Neuronal stem cell (in vitro differentiated cells): ENCODE data around the gene NPTXR.

Source experiments
- DNase-seq: peaks from one replicate; pipeline ENCODE4 v3.0.0-alpha.2; 2013; ENCODE audit warnings: low spot score
- H2AFZ ChIP-seq: one replicate; pipeline ENCODE4 v1.6.1; 2013; ENCODE audit warnings: mild to moderate bottlenecking, low read length, inconsistent platforms
- H2AK5ac ChIP-seq: 2 replicates; pipeline ENCODE4 v1.6.1; 2013; ENCODE audit warnings: low read depth, mild to moderate bottlenecking, inconsistent platforms, low read length, moderate library complexity, mixed read lengths
- H2BK120ac ChIP-seq: 2 replicates; pipeline ENCODE4 v1.6.1; 2013; ENCODE audit warnings: low read depth, mild to moderate bottlenecking, inconsistent platforms, low read length, moderate library complexity, mixed read lengths
- H2BK12ac ChIP-seq: one replicate; pipeline ENCODE4 v1.6.1; 2013; ENCODE audit warnings: low read length, inconsistent platforms
- H2BK15ac ChIP-seq: 2 replicates; pipeline ENCODE4 v1.6.1; 2013; ENCODE audit warnings: mild to moderate bottlenecking, low read length, inconsistent platforms, mixed read lengths
- H2BK5ac ChIP-seq: one replicate; pipeline ENCODE4 v1.6.1; 2013; ENCODE audit warnings: inconsistent platforms, mild to moderate bottlenecking, low read length, moderate library complexity
- H3K14ac ChIP-seq: one replicate; pipeline ENCODE4 v1.6.1; 2013; ENCODE audit warnings: low read length, inconsistent platforms
- H3K18ac ChIP-seq: 2 replicates; pipeline ENCODE4 v1.6.1; 2013; ENCODE audit warnings: low read length, inconsistent platforms
- H3K23ac ChIP-seq: 2 replicates; pipeline ENCODE4 v1.6.1; 2013; ENCODE audit warnings: low read depth, mild to moderate bottlenecking, mixed read lengths, low read length, inconsistent platforms; ENCODE audit not compliant: poor library complexity
- H3K27ac ChIP-seq: replicated peaks from 3 replicates; pipeline ENCODE4 v1.5.1; 2013; ENCODE audit warnings: low read length, inconsistent platforms
- H3K27me3 ChIP-seq, 3 experiments: 2 replicates each; pipeline ENCODE4 v1.6.1; 2013; ENCODE audit warnings: low read length in 3 of 3, mild to moderate bottlenecking in 2 of 3, inconsistent platforms in 1 of 3, low read depth in 1 of 3, mixed read lengths in 1 of 3, moderate library complexity in 1 of 3; ENCODE audit not compliant: control insufficient read depth in 3 of 3, insufficient read depth in 3 of 3
- H3K36me3 ChIP-seq, 2 donors: replicated peaks in 1 of 2; 2 replicates each; pipeline ENCODE4 v1.6.1; 2013; ENCODE audit warnings: low read length in 2 of 2; ENCODE audit not compliant: control insufficient read depth in 2 of 2, insufficient read depth in 2 of 2
- H3K4ac ChIP-seq: 2 replicates; pipeline ENCODE4 v1.6.1; 2013; ENCODE audit warnings: inconsistent platforms, mild to moderate bottlenecking, low read length, moderate library complexity
- H3K4me1 ChIP-seq, 2 donors: 1 replicate in 1 of 2; 2 replicates in 1 of 2; pipeline ENCODE4 v1.6.1; 2013; ENCODE audit warnings: low read length in 2 of 2, low read depth in 1 of 2; ENCODE audit not compliant: control insufficient read depth in 2 of 2, insufficient read depth in 1 of 2
- H3K4me2 ChIP-seq: one replicate; pipeline ENCODE4 v1.6.1; 2013; ENCODE audit warnings: mild to moderate bottlenecking, low read length, inconsistent platforms; ENCODE audit not compliant: insufficient read depth, poor library complexity, severe bottlenecking
- H3K4me3 ChIP-seq, 2 donors: 2 replicates each; pipeline ENCODE4 v1.5.1; 2013; ENCODE audit warnings: low read length in 2 of 2, mild to moderate bottlenecking in 2 of 2, inconsistent platforms in 1 of 2, moderate library complexity in 1 of 2
- H3K79me1 ChIP-seq: one replicate; pipeline ENCODE4 v1.6.1; 2013; ENCODE audit warnings: low read depth, mild to moderate bottlenecking, inconsistent platforms, low read length, moderate library complexity
- H3K9ac ChIP-seq: one replicate; pipeline ENCODE4 v1.6.1; 2013; ENCODE audit warnings: mild to moderate bottlenecking, low read depth, low read length, inconsistent platforms; ENCODE audit not compliant: poor library complexity
- H3K9me3 ChIP-seq, 2 donors: replicated peaks in 1 of 2; 2 replicates each; pipeline versions ENCODE3 to v1.6.1; 2013; ENCODE audit warnings: low read length in 2 of 2, mild to moderate bottlenecking in 2 of 2, inconsistent platforms in 1 of 2, low read depth in 1 of 2, mixed read lengths in 1 of 2, moderate library complexity in 1 of 2; ENCODE audit not compliant: control insufficient read depth in 2 of 2, insufficient read depth in 1 of 2
- H4K8ac ChIP-seq: one replicate; pipeline ENCODE4 v1.6.1; 2013; ENCODE audit warnings: low read depth, mild to moderate bottlenecking, inconsistent platforms, low read length, moderate library complexity
- H4K91ac ChIP-seq: one replicate; pipeline ENCODE4 v1.6.1; 2013; ENCODE audit warnings: low read length, low read depth, mild to moderate bottlenecking, inconsistent platforms; ENCODE audit not compliant: poor library complexity
- WGBS, 2 donors: extraction: QIAGEN DNeasy Blood & Tissue Kit; methylation state at CpG; one replicate each; pipeline ENCODE4 v1.1.7; 2013; ENCODE audit warnings: missing lambda C conversion rate in 2 of 2, mixed read lengths in 1 of 2; ENCODE audit not compliant: insufficient read length in 2 of 2, insufficient replicate concordance in 1 of 2; ENCODE audit errors: extremely low coverage in 2 of 2; 5-methylcytosine and 5-hydroxymethylcytosine counted together

NPTXR gene

DNA sequence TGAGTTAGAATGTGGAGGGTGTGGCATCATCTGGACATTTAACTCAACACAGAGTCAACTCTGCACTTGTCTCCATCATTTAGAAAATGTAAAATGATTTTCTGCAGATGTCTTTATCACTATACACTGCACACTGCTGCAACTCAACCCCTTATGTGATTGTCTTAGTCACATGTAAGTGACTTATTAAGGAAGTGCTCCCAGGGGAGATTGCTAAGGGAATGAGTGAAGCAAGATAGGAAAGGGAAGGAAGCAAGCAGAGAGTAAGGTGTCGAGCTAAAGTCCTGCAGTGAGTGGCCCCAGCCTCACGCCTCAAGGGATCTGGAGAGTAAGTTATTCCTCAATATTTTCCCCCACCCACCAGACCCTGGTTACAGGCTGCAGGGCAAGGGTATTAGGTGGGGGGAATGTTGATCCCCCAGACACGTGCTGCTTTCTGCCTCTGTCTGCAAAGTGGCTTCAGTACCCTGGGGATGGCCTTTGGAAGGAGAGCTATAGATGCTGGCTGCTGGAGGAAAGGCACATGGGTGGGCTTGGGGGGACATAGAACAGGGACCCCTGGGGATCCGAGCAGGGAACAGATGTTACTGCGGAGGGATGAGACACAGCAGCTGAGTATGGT lies 35.4 kb upstream of the NPTXR start:
- Histone ChIP-seq H2AFZ (no peak overlapping the region), H3K4ac (no peak overlapping the region), H3K23ac (no peak overlapping the region), H3K14ac (no peak overlapping the region), H3K18ac (no peak overlapping the region), H3K9me3 (no peaks in the 10 kb centered on the region), H3K4me1 (peaks cover 0 to 3% of the 10 kb centered on the region in 2 donors), H2BK120ac (no peak overlapping the region), H2BK15ac (no peak overlapping the region), H3K4me3 (no peak overlapping the region), H4K8ac (no peak overlapping the region), H3K36me3 (no peaks in the 10 kb centered on the region), H3K27me3 (peaks cover 0 to 45% (median 0%) of the 10 kb centered on the region in 3 experiments), H2BK12ac (no peak overlapping the region), H2BK5ac (no peak overlapping the region), H3K9ac (no peak overlapping the region), H3K4me2 (no peak overlapping the region), H3K27ac (no peak overlapping the region), H3K79me1 (no peaks in the 10 kb centered on the region), H4K91ac (no peak overlapping the region), H2AK5ac (no peak overlapping the region)
- no peak for DNase-seq
- no CpG with 5 or more reads among the region's 5 CpGs for WGBS, 2 donors

DNA sequence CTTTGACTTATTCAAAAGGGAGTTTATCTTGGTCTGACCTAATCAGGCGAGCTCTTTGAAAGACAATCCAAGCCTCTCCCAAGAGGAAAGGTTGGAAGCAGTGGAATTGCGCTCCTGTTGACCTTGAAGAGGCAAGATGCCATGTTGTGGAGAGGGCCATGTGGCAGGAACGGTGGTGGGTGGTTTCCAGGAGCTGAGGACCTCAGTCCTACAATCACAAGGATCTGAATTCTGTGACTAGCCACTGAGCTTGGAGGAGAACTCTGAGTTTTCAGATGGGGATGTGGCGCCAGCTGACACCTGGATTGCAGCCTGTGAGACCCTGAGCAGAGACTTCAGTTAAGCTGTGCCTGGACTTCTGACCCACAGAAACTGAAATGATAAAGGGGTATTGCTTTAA lies 34.2 kb upstream of the NPTXR start:
- WGBS, 2 donors: no CpG with 5 or more reads among the region's 4 CpGs
- H3K4me1 ChIP-seq: peaks cover 3 to 5% of the 10 kb centered on the region in 2 donors
- H3K36me3 ChIP-seq: no peaks in the 10 kb centered on the region
- no peak for DNase-seq
- H3K18ac ChIP-seq: no peak overlapping the region
- H3K9ac ChIP-seq: peak overlapping the region; percentile 5
- H2AFZ ChIP-seq: no peak overlapping the region
- H3K14ac ChIP-seq: no peak overlapping the region
- no peak overlapping the region for H3K23ac ChIP-seq
- H3K4me3 ChIP-seq: no peak overlapping the region
- no peak overlapping the region for H2BK12ac ChIP-seq
- no peak overlapping the region for H3K27ac ChIP-seq
- no peak overlapping the region for H2AK5ac ChIP-seq
- no peak overlapping the region for H2BK5ac ChIP-seq
- no peak overlapping the region for H2BK120ac ChIP-seq
- H4K91ac ChIP-seq: no peak overlapping the region
- no peak overlapping the region for H4K8ac ChIP-seq
- peaks cover 0 to 48% (median 0%) of the 10 kb centered on the region in 3 experiments for H3K27me3 ChIP-seq
- no peak overlapping the region for H2BK15ac ChIP-seq
- H3K4ac ChIP-seq: no peak overlapping the region
- H3K79me1 ChIP-seq: no peaks in the 10 kb centered on the region
- no peaks in the 10 kb centered on the region for H3K9me3 ChIP-seq
- H3K4me2 ChIP-seq: no peak overlapping the region

DNA sequence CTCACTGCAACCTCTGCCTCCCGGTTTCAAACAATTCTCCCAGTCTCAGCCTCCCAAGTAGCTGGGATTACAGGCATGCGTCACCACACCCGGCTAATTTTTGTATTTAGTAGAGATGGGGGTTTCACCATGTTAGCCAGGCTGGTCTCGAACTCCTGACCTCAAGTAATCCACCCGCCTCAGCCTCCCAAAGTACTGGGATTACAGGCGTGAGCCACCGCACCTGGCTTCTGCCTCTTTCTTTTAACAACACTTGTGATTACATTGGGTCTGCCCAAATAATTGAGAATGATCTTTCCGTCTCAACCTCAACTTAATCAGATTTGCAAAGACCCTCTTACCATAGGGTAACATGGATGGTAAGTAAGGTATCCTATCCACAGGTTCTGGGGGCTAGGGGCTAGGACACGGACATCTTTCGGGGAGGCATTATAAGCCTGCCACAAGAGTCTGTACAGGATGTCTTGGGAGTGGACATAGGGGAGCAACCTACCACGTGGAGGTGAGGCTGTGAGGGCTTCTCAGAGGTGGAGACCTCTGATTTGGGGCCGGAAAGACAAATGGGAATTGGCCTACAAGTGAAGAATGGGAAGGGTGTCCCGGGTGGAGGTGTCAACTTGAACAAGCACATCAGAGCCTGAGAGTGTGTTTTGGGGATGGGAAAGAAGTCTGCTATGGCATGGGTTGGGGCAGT lies 30.8 kb upstream of the NPTXR start:
- Histone ChIP-seq H3K27me3 (peaks cover 0 to 32% (median 0%) of the 10 kb centered on the region in 3 experiments), H3K4me1 (peaks cover 9 to 15% of the 10 kb centered on the region in 2 donors), H2AK5ac (no peak overlapping the region), H3K23ac (no peak overlapping the region), H2AFZ (no peak overlapping the region), H3K27ac (no peak overlapping the region), H3K4ac (no peak overlapping the region), H3K9me3 (no peaks in the 10 kb centered on the region), H3K79me1 (no peaks in the 10 kb centered on the region), H3K18ac (no peak overlapping the region), H3K9ac (no peak overlapping the region), H3K4me3 (no peak overlapping the region), H3K4me2 (no peak overlapping the region), H4K91ac (no peak overlapping the region), H2BK5ac (no peak overlapping the region), H2BK120ac (no peak overlapping the region), H2BK15ac (peak overlapping the region; percentile 3), H2BK12ac (no peak overlapping the region), H3K36me3 (peaks cover 3 to 5% of the 10 kb centered on the region in 2 donors), H4K8ac (no peak overlapping the region), H3K14ac (no peak overlapping the region)
- no peak for DNase-seq
- no CpG with 5 or more reads among the region's 13 CpGs for WGBS, 2 donors
